Fibroblast of the aortic adventitia (primary cell): ENCODE measurements around the gene STXBP5. TPM values are rescaled to one million over a fixed set of nuclear protein-coding genes. Genes with fewer than 3 reads are reported as not detected.

Experiments used
- DNase-seq: peaks from one replicate; pipeline ENCODE4 v3.0.0-alpha.2; 2010; ENCODE audit warnings: low read depth
- H3K4me3 ChIP-seq: 2 replicates; pipeline ENCODE4 v1.5.1; 2011; ENCODE audit warnings: low read depth, mild to moderate bottlenecking, control low read depth, low read length, moderate library complexity
- CTCF ChIP-seq: IDR thresholded peaks from 2 replicates; pipeline ENCODE4 v1.5.1; 2011; ENCODE audit warnings: mild to moderate bottlenecking, low read length, control low read depth, inconsistent platforms; ENCODE audit not compliant: insufficient read depth
- total RNA-seq: library from RNA; depleted of rRNA; stranded (reverse); fragments of >200 nt; gene quantifications from 2 replicates; pipeline ENCODE4 v1.2.3, GENCODE V29; 2012; ENCODE audit warnings: low replicate concordance

The STXBP5 gene
- total RNA-seq, 1 donor: 65.2 TPM

- peak; percentile 39 for DNase-seq
- H3K4me3 ChIP-seq: peak overlapping the region; percentile 34
- TF ChIP-seq CTCF: no peak
Measured at GRCh38 chr6:147201885-147202515, 2.2 kb upstream of the STXBP5 start.

DNA sequence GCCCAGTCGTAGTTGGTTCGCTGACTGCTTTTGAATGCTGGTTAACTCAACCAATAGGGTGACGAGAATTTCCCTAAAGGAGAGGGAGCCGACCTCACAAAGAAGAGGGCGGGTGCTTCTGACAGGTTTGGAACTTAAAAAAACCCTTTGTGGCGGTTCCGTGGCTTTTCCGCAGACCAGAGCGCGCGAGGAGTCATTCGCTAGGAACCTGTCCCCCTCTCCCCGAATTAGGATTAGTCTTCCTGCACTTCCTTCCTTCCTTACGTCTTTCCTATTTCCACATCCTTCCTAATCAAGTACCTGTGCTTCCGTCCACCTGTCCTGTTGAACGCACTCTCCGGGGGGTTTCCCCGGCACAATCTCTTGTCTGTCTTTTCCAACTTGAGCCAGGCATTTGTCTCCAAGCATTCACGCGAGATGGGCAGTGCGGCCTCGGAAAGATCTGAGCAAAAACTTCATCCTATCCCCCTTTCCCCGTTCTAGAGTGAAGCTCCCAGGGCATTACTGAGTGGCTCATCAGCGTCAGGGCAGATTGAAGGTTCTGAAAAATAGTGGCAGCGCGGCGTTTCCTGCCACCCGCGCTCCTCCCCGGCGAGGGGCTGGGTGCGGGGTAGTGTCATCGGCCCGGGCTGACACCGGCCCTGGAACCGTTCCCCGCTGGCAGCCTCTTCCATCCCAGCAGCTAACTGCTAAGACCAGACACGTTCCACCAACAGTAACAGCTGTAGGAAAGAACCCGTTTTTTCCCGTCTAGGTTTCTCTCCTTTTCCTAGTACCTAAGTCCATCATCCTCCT, 1.5 kb upstream of the STXBP5 start:
- H3K4me3 ChIP-seq: peak overlapping the region; percentile 83
- no peak for TF ChIP-seq CTCF
- DNase-seq: peak; percentile 99

DNA sequence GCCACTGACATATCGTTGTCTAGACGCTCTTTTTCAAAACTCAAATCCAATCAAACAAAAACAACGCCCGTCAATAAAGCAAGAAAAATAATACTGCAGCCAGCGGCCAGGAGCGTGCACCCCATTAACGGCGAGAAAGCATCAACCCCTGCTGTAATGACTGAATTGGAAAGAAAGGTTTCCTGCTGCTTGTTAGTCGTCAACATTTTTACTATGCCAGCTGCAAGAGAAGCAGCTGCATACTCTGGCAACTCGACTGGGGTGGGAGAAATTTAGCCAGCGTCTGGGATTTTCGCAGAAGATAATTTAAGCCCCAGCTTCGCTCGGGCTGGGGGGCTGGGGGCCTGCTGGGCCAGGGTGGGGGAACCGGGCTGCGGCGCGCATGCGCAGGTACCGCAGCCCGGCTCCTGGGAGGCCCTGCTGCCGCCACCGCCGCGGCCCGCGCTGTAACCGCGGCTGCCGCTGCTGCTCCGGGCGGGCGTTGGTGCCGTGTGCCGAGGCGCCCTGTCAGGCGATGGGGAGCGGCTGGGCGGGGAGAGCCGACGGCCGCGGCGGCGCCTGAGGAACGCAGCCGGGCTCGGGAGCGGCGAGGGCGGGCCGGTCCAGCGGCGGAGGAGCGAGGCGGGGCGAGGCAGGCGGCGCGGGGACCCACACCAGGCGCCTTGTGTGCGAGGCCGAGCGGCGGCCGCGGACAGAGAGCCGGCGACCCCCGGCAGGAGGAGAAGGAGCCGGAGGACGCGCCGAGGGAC, 732 bp upstream of the STXBP5 start:
- peak overlapping the region; percentile 83 for H3K4me3 ChIP-seq
- TF ChIP-seq CTCF: no peak
- peak; percentile 78 for DNase-seq

DNA sequence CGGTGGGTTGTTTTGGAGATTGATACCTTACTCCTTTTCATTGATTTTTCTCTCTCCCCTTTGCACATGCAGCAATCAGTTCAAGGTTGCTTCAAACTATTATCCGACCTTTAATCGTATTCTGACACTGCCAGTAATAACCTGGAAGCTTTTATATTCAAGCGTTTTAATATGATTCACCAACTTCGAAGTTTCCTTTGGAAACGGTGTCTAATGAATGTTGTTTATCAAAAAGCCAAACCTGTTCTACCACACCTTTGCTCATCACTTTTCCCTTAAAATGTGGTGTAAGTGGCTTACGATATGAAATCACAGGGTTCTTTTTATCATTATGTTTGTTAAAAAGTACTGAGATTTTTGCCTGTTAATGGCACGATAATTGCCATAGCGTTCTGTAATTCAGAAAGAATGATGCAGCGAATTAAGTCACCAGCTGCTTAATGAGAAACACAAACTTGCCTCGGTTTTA, 660 bp downstream of the STXBP5 start:
- TF ChIP-seq CTCF: no peak
- H3K4me3 ChIP-seq: peak overlapping the region; percentile 83
- DNase-seq: peak; percentile 35

- peak overlapping the region; percentile 83 for H3K4me3 ChIP-seq
- no peak for TF ChIP-seq CTCF
- peak; percentile 68 for DNase-seq
Measured at GRCh38 chr6:147205690-147206600, 1.7 kb downstream of the STXBP5 start.

DNA sequence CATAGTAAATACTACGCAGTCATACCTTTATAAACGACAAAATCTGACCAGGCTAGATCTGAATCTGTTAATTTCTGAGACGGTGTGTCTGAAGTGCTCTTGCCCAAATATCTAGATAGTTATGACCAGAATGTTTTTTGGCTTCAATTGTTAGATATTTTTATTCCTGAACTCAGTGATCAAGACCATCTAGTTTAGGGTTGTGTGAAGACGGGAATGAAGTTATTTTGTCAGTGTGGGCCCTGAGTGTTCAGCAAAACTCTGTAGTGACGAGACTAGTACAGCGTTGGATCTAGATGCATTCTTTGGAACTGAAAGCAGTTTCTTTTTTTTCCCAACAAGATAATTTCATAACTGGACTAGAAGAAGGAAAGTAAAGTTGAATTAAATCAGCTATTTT, 3.1 kb downstream of the STXBP5 start:
- TF ChIP-seq CTCF: no peak
- peak; percentile 74 for DNase-seq
- peak overlapping the region; percentile 83 for H3K4me3 ChIP-seq
